Measurements from ENCODE around the gene TMEM184A. TPM values are rescaled to one million over a fixed set of nuclear protein-coding genes. Genes with fewer than 3 reads are reported as not detected.
A peak's percentile ranks its signal among the peaks of the same experiment; 100 is the strongest.

The TMEM184A gene
- total and polyA plus RNA-seq, 2 of the 8 experiments (the other 6 are each of a cell fraction or from before 2014, with no cell fraction given), result 1.8 to 2.1 TPM

DNA sequence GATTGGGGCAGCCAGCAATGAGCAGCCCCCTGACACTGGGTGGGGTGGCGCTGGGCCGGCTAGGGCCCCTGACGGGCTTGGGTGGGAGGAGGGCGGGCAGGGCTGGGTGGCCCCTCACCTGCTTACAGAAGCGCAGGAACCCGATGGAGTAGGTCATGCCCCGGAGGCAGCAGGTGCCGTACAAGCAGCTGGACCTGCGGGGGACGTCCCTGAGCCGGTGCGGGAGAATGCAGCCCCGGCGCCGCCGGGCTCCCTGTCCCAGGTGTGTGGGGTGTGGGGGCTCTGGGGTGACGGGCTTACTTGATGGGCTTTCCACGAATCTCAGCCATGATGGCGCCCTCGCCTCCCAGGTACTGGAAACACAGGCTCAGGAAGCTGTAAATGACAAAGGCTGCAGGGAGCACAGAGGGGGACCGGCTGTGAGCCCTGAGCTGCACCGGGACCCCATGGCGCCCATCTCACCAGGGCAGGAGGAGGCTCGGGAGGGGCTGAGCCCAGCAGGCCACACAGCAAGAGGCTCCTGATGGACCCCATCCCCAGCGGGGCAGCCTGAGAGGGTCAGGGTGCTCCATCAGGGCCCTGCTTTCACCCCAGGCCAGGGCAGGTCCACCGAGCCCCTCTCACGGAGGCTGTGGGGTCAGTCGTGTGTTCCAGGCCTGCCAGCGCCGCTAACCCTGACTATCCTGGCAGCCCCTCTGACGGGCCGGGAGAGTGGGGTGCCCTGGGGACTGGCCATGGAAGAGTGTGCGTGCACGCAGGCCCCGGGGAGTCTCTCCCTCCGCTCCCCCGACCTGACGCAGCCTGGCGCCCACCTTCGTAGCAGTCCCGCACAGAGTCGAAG lies 5.8 kb downstream of the TMEM184A start:
- no peak overlapping the region; the same call in 1 of the 2 replicates for H3K18ac ChIP-seq (ENCODE audit: extremely low read depth, low read length)
- no peak overlapping the region for H3K4me2 ChIP-seq (ENCODE audit: insufficient read depth in 1 of 2, low read depth in 2 of 2, low read length in 2 of 2)
- no peak overlapping the region for H3K23ac ChIP-seq (ENCODE audit: insufficient read length)
- H3K79me2 ChIP-seq (ENCODE audit: control insufficient read depth in 1 of 2, insufficient read depth in 2 of 2, low read length in 2 of 2), result no peaks in the 10 kb centered on the region
- no peak overlapping the region for H2AK5ac ChIP-seq (ENCODE audit: low read depth, low read length)
- POLR2A ChIA-PET (ENCODE audit: partially characterized antibody), result no interaction called here
- H3K27me3 ChIP-seq (replicated peaks in 1 of 4; ENCODE audit: control insufficient read depth in 3 of 4, extremely low read depth in 1 of 4, insufficient read depth in 3 of 4, low read length in 3 of 4), result no peaks in the 10 kb centered on the region
- no peak overlapping the region for H3K4ac ChIP-seq (replicated peaks; ENCODE audit: insufficient read length, low read depth, low read length)
- no peak overlapping the region for H3K27ac ChIP-seq (ENCODE audit: low read depth, low read length)
- no peak overlapping the region for H3K4me3 ChIP-seq (ENCODE audit: extremely low read depth in 1 of 4, insufficient read depth in 2 of 4, low read depth in 3 of 4, low read length in 4 of 4)
- H3K56ac ChIP-seq (replicated peaks; ENCODE audit: insufficient read length, low read depth, low read length), result no peak overlapping the region
- no peaks in the 10 kb centered on the region for H3K36me3 ChIP-seq (ENCODE audit: control insufficient read depth in 2 of 4, insufficient read depth in 4 of 4, low read length in 3 of 4)
- H3K4me1 ChIP-seq (replicated peaks in 1 of 4; ENCODE audit: control insufficient read depth in 3 of 4, insufficient read depth in 4 of 4, low read length in 3 of 4), result peaks cover 0 to 2% (median under 1%) of the 10 kb centered on the region in 4 experiments; a peak in 5 of 7 replicates
- H2BK12ac ChIP-seq (ENCODE audit: low read depth, low read length), result 0 out of 2 replicates have a peak overlapping the region, but pooled peaks have one; percentile 71
- no peak overlapping the region for H2AFZ ChIP-seq (ENCODE audit: low read length)
- peak overlapping the region; percentile 33 for H4K5ac ChIP-seq (ENCODE audit: insufficient read length, low read depth, low read length)
- FAIRE-seq, result no peak
- H4K20me1 ChIP-seq (replicated peaks in 1 of 2; ENCODE audit: control insufficient read depth in 1 of 2, insufficient read depth in 2 of 2, low read length in 2 of 2), result peaks cover 0 to 3% of the 10 kb centered on the region in 2 experiments
- peak overlapping the region; percentile 61; the same call in 1 of the 2 replicates for H2BK15ac ChIP-seq (ENCODE audit: low read length)
- H3K9me3 ChIP-seq (ENCODE audit: insufficient read depth in 2 of 2, low read depth in 1 of 2, low read length in 1 of 2), result no peaks in the 10 kb centered on the region
- 95% methylated on average over 22 of the region's 42 CpGs; no CpG with 5 or more reads in 1 of the 2 experiments for WGBS, 2 experiments (ENCODE audit: extremely low coverage in 1 of 2, insufficient coverage in 1 of 2, insufficient read length in 1 of 2, insufficient replicate concordance in 2 of 2, low coverage in 1 of 2, low lambda C conversion rate in 2 of 2, missing lambda C conversion rate in 1 of 2)
- no peak overlapping the region for H2BK120ac ChIP-seq (replicated peaks; ENCODE audit: low read depth, low read length)
- no peaks in the 10 kb centered on the region for H3K79me1 ChIP-seq (ENCODE audit: low read depth, low read length)
- H2BK20ac ChIP-seq (ENCODE audit: low read length), result no peak overlapping the region
- H3K9ac ChIP-seq (replicated peaks in 1 of 4; ENCODE audit: extremely low read depth in 1 of 4, low read depth in 3 of 4, low read length in 3 of 4), result no peak overlapping the region
- peak overlapping the region; percentile 82; the same call in 1 of the 2 replicates for H2BK5ac ChIP-seq (ENCODE audit: low read depth, low read length)
- DNase-seq (ENCODE audit: low read depth in 1 of 2, low spot score in 2 of 2), result no peak
- CTCF ChIA-PET (ENCODE audit: partially characterized antibody), result interaction anchor here (1.5 to 1.6 kb wide), 2 partner anchors 8 to 15 kb away, joined by 4 to 7 read pairs; no protein-coding TSS in a partner anchor
- H3K14ac ChIP-seq (ENCODE audit: insufficient read length), result no peak overlapping the region
- H4K91ac ChIP-seq (replicated peaks; ENCODE audit: insufficient read length, low read length), result no peak overlapping the region
- H4K8ac ChIP-seq (ENCODE audit: extremely low read depth, insufficient read depth, low read length), result peak overlapping the region; percentile 85; the same call in 1 of the 2 replicates
- no peaks in the 10 kb centered on the region for H3K23me2 ChIP-seq (ENCODE audit: low read depth, low read length)
- no peak for TF ChIP-seq GTF2F1 (IDR thresholded peaks at IDR 0.05; ENCODE audit: borderline replicate concordance, low read depth, low read length)
- TF ChIP-seq SIN3A (conservative IDR thresholded peaks at IDR 0.05 in 1 of 2, IDR thresholded peaks at IDR 0.05 in 1 of 2; ENCODE audit: low read depth in 1 of 2, low read length in 2 of 2), result no peak
- TF ChIP-seq KDM4A (IDR thresholded peaks at IDR 0.05; ENCODE audit: low read depth, low read length, severe bottlenecking), result no peak
- TF ChIP-seq HDAC6 (IDR thresholded peaks at IDR 0.05; ENCODE audit: low read depth, low read length), result no peak
- TF ChIP-seq CTBP2 (IDR thresholded peaks at IDR 0.05; ENCODE audit: borderline replicate concordance, insufficient read depth, insufficient read length, low read length), result no peak
- TF ChIP-seq HDAC2 (IDR thresholded peaks at IDR 0.05; ENCODE audit: borderline replicate concordance in 1 of 2, low read depth in 2 of 2, low read length in 2 of 2), result no peak
- TF ChIP-seq POLR2A (IDR thresholded peaks at IDR 0.05; ENCODE audit: control extremely low read depth in 1 of 2, low read depth in 2 of 2, low read length in 2 of 2), result no peak
- TF ChIP-seq, protein P1, sequence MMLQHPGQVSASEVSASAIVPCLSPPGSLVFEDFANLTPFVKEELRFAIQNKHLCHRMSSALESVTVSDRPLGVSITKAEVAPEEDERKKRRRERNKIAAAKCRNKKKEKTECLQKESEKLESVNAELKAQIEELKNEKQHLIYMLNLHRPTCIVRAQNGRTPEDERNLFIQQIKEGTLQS (IDR thresholded peaks at IDR 0.05; ENCODE audit: insufficient read depth, low read depth, low read length), result no peak
- no peak for TF ChIP-seq EZH2 (IDR thresholded peaks at IDR 0.05; ENCODE audit: low read depth, low read length, severe bottlenecking)
- TF ChIP-seq TEAD4 (IDR thresholded peaks at IDR 0.05; ENCODE audit: low read depth, low read length), result no peak
